ENCODE data around the gene TRO.
A peak's percentile ranks its signal among the peaks of the same experiment; 100 is the strongest.

The TRO gene

GRCh38 chrX:54920610-54921426 is at the start of gene TRO:
Gene TRO (plus strand): TSS chrX:54920824. CDS start chrX:54922247, 1,423 bp downstream.
- DNase-seq = peak; percentile 5 to 16
- TF ChIP-seq POLR2A (IDR thresholded peaks at IDR 0.05; ENCODE audit: low read length) = no peak
- no peak for TF ChIP-seq GATA1 (IDR thresholded peaks at IDR 0.05; ENCODE audit: low read depth, low read length)

GRCh38 chrX:54885740-54886139 is 34.9 kb upstream of the TRO start:
- TF ChIP-seq POLR2A (IDR thresholded peaks at IDR 0.05; ENCODE audit: low read length) = no peak
- TF ChIP-seq GATA1 (IDR thresholded peaks at IDR 0.05; ENCODE audit: low read depth, low read length) = no peak
- no peak for DNase-seq

GRCh38 chrX:54891573-54891972 is 29.1 kb upstream of the TRO start:
- peak; percentile 48 to 69 for DNase-seq
- TF ChIP-seq POLR2A (IDR thresholded peaks at IDR 0.05; ENCODE audit: low read length) = no peak
- TF ChIP-seq GATA1 (IDR thresholded peaks at IDR 0.05; ENCODE audit: low read depth, low read length) = no peak

GRCh38 chrX:54894159-54894558 is 26.5 kb upstream of the TRO start:
- TF ChIP-seq GATA1 (IDR thresholded peaks at IDR 0.05; ENCODE audit: low read depth, low read length) = no peak
- no peak for TF ChIP-seq POLR2A (IDR thresholded peaks at IDR 0.05; ENCODE audit: low read length)
- no peak for DNase-seq

GRCh38 chrX:54909941-54910340 is 10.7 kb upstream of the TRO start:
- TF ChIP-seq POLR2A (IDR thresholded peaks at IDR 0.05; ENCODE audit: low read length) (no peak), GATA1 (IDR thresholded peaks at IDR 0.05; ENCODE audit: low read depth, low read length) (no peak)
- no peak for DNase-seq

- DNase-seq = peak; percentile 55 to 61
- TF ChIP-seq POLR2A (IDR thresholded peaks at IDR 0.05; ENCODE audit: low read length) (no peak), GATA1 (IDR thresholded peaks at IDR 0.05; ENCODE audit: low read depth, low read length) (no peak)
Measured at GRCh38 chrX:54921427-54922021, 900 bp downstream of the TRO start.

- TF ChIP-seq GATA1 (IDR thresholded peaks at IDR 0.05; ENCODE audit: low read depth, low read length) = no peak
- TF ChIP-seq POLR2A (IDR thresholded peaks at IDR 0.05; ENCODE audit: low read length) = no peak
- DNase-seq = no peak
Measured at GRCh38 chrX:54922547-54922946, 1.9 kb downstream of the TRO start.

- TF ChIP-seq POLR2A (IDR thresholded peaks at IDR 0.05; ENCODE audit: low read length) (no peak), GATA1 (IDR thresholded peaks at IDR 0.05; ENCODE audit: low read depth, low read length) (no peak)
Measured at GRCh38 chrX:54923376-54923775, 2.8 kb downstream of the TRO start.

GRCh38 chrX:54926978-54927377 is 6.4 kb downstream of the TRO start:
- TF ChIP-seq GATA1 (IDR thresholded peaks at IDR 0.05; ENCODE audit: low read depth, low read length) (no peak), POLR2A (IDR thresholded peaks at IDR 0.05; ENCODE audit: low read length) (no peak)
- DNase-seq = no peak

More at GRCh38 chrX:54923376-54923775, 2.8 kb downstream of the TRO start:
- DNase-seq = no peak

- TF ChIP-seq POLR2A (IDR thresholded peaks at IDR 0.05; ENCODE audit: low read length) (no peak), GATA1 (IDR thresholded peaks at IDR 0.05; ENCODE audit: low read depth, low read length) (no peak)
Measured at GRCh38 chrX:54928876-54929275, 8.3 kb downstream of the TRO start.

GRCh38 chrX:54930291-54931049 is 9.8 kb downstream of the TRO start:
- no peak for DNase-seq
- TF ChIP-seq GATA1 (IDR thresholded peaks at IDR 0.05; ENCODE audit: low read depth, low read length) (no peak), POLR2A (IDR thresholded peaks at IDR 0.05; ENCODE audit: low read length) (no peak)

More at GRCh38 chrX:54928876-54929275, 8.3 kb downstream of the TRO start:
- no peak for DNase-seq

GRCh38 chrX:54931107-54931506 is 10.5 kb downstream of the TRO start:
- DNase-seq = no peak
- TF ChIP-seq POLR2A (IDR thresholded peaks at IDR 0.05; ENCODE audit: low read length) = no peak
- no peak for TF ChIP-seq GATA1 (IDR thresholded peaks at IDR 0.05; ENCODE audit: low read depth, low read length)

- no peak for TF ChIP-seq GATA1 (IDR thresholded peaks at IDR 0.05; ENCODE audit: low read depth, low read length)
- TF ChIP-seq POLR2A (IDR thresholded peaks at IDR 0.05; ENCODE audit: low read length) = no peak
- DNase-seq = no peak
Measured at GRCh38 chrX:54933150-54933826, 12.7 kb downstream of the TRO start.

GRCh38 chrX:54934058-54934457 is 13.4 kb downstream of the TRO start:
- TF ChIP-seq GATA1 (IDR thresholded peaks at IDR 0.05; ENCODE audit: low read depth, low read length) = no peak
- no peak for TF ChIP-seq POLR2A (IDR thresholded peaks at IDR 0.05; ENCODE audit: low read length)
- DNase-seq = no peak

All from erythroblast (primary cell).